Measurements from ENCODE around the gene KCNQ1.
"Not testable (repeated sequence)": the region's sequence is repeated elsewhere in the genome, so short reads cannot be mapped to it uniquely, and the experiment has no call there.

The KCNQ1 gene

GRCh38 chr11:2630679-2631078 is 185.9 kb downstream of the KCNQ1 start:
- no peak for TF ChIP-seq TCF4 (CRISPR knock-in tag; IDR thresholded peaks at IDR 0.05; ENCODE audit: borderline replicate concordance)
- TF ChIP-seq, protein P1, sequence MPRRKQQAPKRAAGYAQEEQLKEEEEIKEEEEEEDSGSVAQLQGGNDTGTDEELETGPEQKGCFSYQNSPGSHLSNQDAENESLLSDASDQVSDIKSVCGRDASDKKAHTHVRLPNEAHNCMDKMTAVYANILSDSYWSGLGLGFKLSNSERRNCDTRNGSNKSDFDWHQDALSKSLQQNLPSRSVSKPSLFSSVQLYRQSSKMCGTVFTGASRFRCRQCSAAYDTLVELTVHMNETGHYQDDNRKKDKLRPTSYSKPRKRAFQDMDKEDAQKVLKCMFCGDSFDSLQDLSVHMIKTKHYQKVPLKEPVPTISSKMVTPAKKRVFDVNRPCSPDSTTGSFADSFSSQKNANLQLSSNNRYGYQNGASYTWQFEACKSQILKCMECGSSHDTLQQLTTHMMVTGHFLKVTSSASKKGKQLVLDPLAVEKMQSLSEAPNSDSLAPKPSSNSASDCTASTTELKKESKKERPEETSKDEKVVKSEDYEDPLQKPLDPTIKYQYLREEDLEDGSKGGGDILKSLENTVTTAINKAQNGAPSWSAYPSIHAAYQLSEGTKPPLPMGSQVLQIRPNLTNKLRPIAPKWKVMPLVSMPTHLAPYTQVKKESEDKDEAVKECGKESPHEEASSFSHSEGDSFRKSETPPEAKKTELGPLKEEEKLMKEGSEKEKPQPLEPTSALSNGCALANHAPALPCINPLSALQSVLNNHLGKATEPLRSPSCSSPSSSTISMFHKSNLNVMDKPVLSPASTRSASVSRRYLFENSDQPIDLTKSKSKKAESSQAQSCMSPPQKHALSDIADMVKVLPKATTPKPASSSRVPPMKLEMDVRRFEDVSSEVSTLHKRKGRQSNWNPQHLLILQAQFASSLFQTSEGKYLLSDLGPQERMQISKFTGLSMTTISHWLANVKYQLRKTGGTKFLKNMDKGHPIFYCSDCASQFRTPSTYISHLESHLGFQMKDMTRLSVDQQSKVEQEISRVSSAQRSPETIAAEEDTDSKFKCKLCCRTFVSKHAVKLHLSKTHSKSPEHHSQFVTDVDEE (CRISPR knock-in tag; IDR thresholded peaks at IDR 0.05), result no peak
- no peak for TF ChIP-seq ZFP30 (CRISPR knock-in tag; IDR thresholded peaks at IDR 0.05)
- TF ChIP-seq ZFP3 (CRISPR knock-in tag; IDR thresholded peaks at IDR 0.05), result no peak
- no peak for TF ChIP-seq RARB (CRISPR knock-in tag; IDR thresholded peaks at IDR 0.05)
- no peak for TF ChIP-seq POU6F1 (CRISPR knock-in tag; IDR thresholded peaks at IDR 0.05; ENCODE audit: borderline replicate concordance, low read depth)
- TF ChIP-seq ZNF565 (CRISPR knock-in tag; conservative IDR thresholded peaks at IDR 0.05; ENCODE audit: low read depth), result no peak
- TF ChIP-seq PPARA (CRISPR knock-in tag; IDR thresholded peaks at IDR 0.05; ENCODE audit: borderline replicate concordance), result no peak
- TF ChIP-seq ZC3H10 (CRISPR knock-in tag; IDR thresholded peaks at IDR 0.05), result no peak
- no peak for TF ChIP-seq ARNTL (CRISPR knock-in tag; IDR thresholded peaks at IDR 0.05; ENCODE audit: borderline replicate concordance, low read depth)
- TF ChIP-seq OSR1 (CRISPR knock-in tag; IDR thresholded peaks at IDR 0.05), result no peak
- no peak for TF ChIP-seq CSDC2 (CRISPR knock-in tag; IDR thresholded peaks at IDR 0.05)
- TF ChIP-seq SNAI2 (CRISPR knock-in tag; IDR thresholded peaks at IDR 0.05), result no peak
- no peak for ATAC-seq

GRCh38 chr11:2631161-2631560 is 186.4 kb downstream of the KCNQ1 start:
- no peak for ATAC-seq
- TF ChIP-seq PATZ1 (CRISPR knock-in tag; IDR thresholded peaks at IDR 0.05; ENCODE audit: borderline replicate concordance), result no peak
- TF ChIP-seq ZNF70 (CRISPR knock-in tag; IDR thresholded peaks at IDR 0.05), result no peak
- TF ChIP-seq TOX (CRISPR knock-in tag; IDR thresholded peaks at IDR 0.05; ENCODE audit: borderline replicate concordance), result no peak
- TF ChIP-seq SNAI2 (CRISPR knock-in tag; IDR thresholded peaks at IDR 0.05), result no peak
- no peak for TF ChIP-seq CREB5 (CRISPR knock-in tag; IDR thresholded peaks at IDR 0.05; ENCODE audit: low read depth)
- no peak for TF ChIP-seq ZNF8 (CRISPR knock-in tag; IDR thresholded peaks at IDR 0.05)
- TF ChIP-seq ZFP30 (CRISPR knock-in tag; IDR thresholded peaks at IDR 0.05), result peak; percentile 85

GRCh38 chr11:2639763-2640162 is 195.0 kb downstream of the KCNQ1 start:
- ATAC-seq, result not testable (repeated sequence)

DNA sequence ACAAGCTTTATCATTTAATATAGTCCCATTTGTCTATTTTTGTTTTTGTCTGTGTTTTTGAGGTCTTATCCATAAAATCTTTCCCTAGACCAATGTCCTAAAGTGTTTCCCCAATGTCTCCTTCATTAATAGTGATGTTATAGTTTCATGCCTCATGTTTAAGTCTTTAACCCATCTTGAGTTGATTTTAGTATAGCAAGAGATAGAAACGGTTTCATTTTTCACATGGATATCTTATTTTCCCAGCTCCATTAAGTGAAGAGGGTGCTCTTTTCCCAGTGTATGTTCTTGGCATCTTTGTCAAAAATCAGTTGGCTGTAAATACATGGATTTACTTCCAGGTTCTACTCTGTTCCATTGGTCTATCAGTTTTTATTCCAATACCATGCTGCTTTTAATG is 196.8 kb downstream of the KCNQ1 start:
- no peak for ATAC-seq
- TF ChIP-seq SNAI2 (CRISPR knock-in tag; IDR thresholded peaks at IDR 0.05) (no peak), ZFP30 (CRISPR knock-in tag; IDR thresholded peaks at IDR 0.05) (no peak), PATZ1 (CRISPR knock-in tag; IDR thresholded peaks at IDR 0.05; ENCODE audit: borderline replicate concordance) (no peak), ESRRG (CRISPR knock-in tag; IDR thresholded peaks at IDR 0.05) (no peak), CREB5 (CRISPR knock-in tag; IDR thresholded peaks at IDR 0.05; ENCODE audit: low read depth) (no peak), BACH2 (CRISPR knock-in tag; IDR thresholded peaks at IDR 0.05; ENCODE audit: borderline replicate concordance) (no peak), ZNF70 (CRISPR knock-in tag; IDR thresholded peaks at IDR 0.05) (no peak), TCF4 (CRISPR knock-in tag; IDR thresholded peaks at IDR 0.05; ENCODE audit: borderline replicate concordance) (no peak), GLIS3 (CRISPR knock-in tag; IDR thresholded peaks at IDR 0.05) (no peak), RARB (CRISPR knock-in tag; IDR thresholded peaks at IDR 0.05) (no peak)

Data from SK-N-SH treated with all-trans-retinoic acid at 6 μM for 48 hours (cell line).